CD14-positive monocyte (primary cell): Measurements from ENCODE around the gene PPT1. TPM values are rescaled to one million over a fixed set of nuclear protein-coding genes. Genes with fewer than 3 reads are reported as not detected.

Source experiments
- DNase-seq, 3 donors: peaks; one replicate each; pipeline ENCODE4 v3.0.0-alpha.2; 2011 to 2022
- H2AFZ ChIP-seq: 2 replicates; pipeline ENCODE4 v1.6.0; 2012; ENCODE audit warnings: mild to moderate bottlenecking, low read depth, low read length, inconsistent platforms; ENCODE audit not compliant: insufficient read depth, poor library complexity, severe bottlenecking
- H3K27ac ChIP-seq, 2 donors: 1 replicate in 1 of 2; 2 replicates in 1 of 2; pipeline ENCODE4 v1.5.1; 2012 to 2013; ENCODE audit warnings: low read length in 2 of 2, control low read depth in 1 of 2, inconsistent platforms in 1 of 2, low read depth in 1 of 2, mild to moderate bottlenecking in 1 of 2
- H3K27me3 ChIP-seq, 2 donors: one replicate each; pipeline versions ENCODE4 v1.6.0 to v1.6.1; 2011 to 2013; ENCODE audit warnings: low read length in 2 of 2; ENCODE audit not compliant: control insufficient read depth in 2 of 2, insufficient read depth in 2 of 2
- H3K36me3 ChIP-seq, 2 donors: replicated peaks in 1 of 2; 1 replicate in 1 of 2; 2 replicates in 1 of 2; pipeline versions ENCODE4 v1.5.1 to v1.6.1; 2012 to 2013; ENCODE audit warnings: low read length in 2 of 2, control low read depth in 1 of 2, inconsistent platforms in 1 of 2, mild to moderate bottlenecking in 1 of 2; ENCODE audit not compliant: insufficient read depth in 2 of 2, control insufficient read depth in 1 of 2
- H3K4me1 ChIP-seq, 2 donors: 1 replicate in 1 of 2; 2 replicates in 1 of 2; pipeline versions ENCODE4 v1.5.1 to v1.6.1; 2012 to 2013; ENCODE audit warnings: low read length in 2 of 2, control low read depth in 1 of 2, inconsistent platforms in 1 of 2, mild to moderate bottlenecking in 1 of 2, moderate library complexity in 1 of 2; ENCODE audit not compliant: insufficient read depth in 2 of 2, control insufficient read depth in 1 of 2
- H3K4me2 ChIP-seq: replicated peaks from 2 replicates; pipeline ENCODE3; 2012; ENCODE audit warnings: low read length, moderate library complexity, mild to moderate bottlenecking; ENCODE audit not compliant: poor library complexity, severe bottlenecking; ENCODE audit errors: extremely low read depth
- H3K4me3 ChIP-seq, 3 experiments: fragments of 200-600 bp in 1 of 3; sonication (generic) in 1 of 3; replicated peaks in 1 of 3; 1 replicate in 2 of 3; 2 replicates in 1 of 3; pipeline ENCODE4 v1.5.1; 2011 to 2013; ENCODE audit warnings: low read length in 3 of 3, mild to moderate bottlenecking in 3 of 3, control low read depth in 2 of 3, low read depth in 2 of 3, inconsistent platforms in 1 of 3, moderate library complexity in 1 of 3
- H3K79me2 ChIP-seq: 2 replicates; pipeline ENCODE4 v1.6.0; 2012; ENCODE audit warnings: mild to moderate bottlenecking, control low read depth, inconsistent platforms, low read length, moderate library complexity; ENCODE audit not compliant: insufficient read depth
- H3K9ac ChIP-seq: 2 replicates; pipeline ENCODE4 v1.6.0; 2017; ENCODE audit warnings: low read length, mild to moderate bottlenecking; ENCODE audit not compliant: insufficient read depth, poor library complexity, severe bottlenecking
- H3K9me3 ChIP-seq, 2 donors: replicated peaks in 1 of 2; 1 replicate in 1 of 2; 2 replicates in 1 of 2; pipeline versions ENCODE4 v1.5.1 to v1.6.1; 2012 to 2013; ENCODE audit warnings: low read length in 2 of 2, control low read depth in 1 of 2; ENCODE audit not compliant: control insufficient read depth in 1 of 2, insufficient read depth in 1 of 2
- H4K20me1 ChIP-seq: 2 replicates; pipeline ENCODE4 v1.6.0; 2012; ENCODE audit warnings: mild to moderate bottlenecking, low read length, control low read depth, moderate library complexity; ENCODE audit not compliant: insufficient read depth
- H3K27ac Mint-ChIP-seq, 7 donors: one replicate each; pipeline ENCODE4 v1.8.0; 2020; ENCODE audit warnings: mild to moderate bottlenecking in 7 of 7, mixed read lengths in 7 of 7, moderate library complexity in 6 of 7, inconsistent platforms in 2 of 7
- H3K27me3 Mint-ChIP-seq, 3 donors: one replicate each; pipeline ENCODE4 v1.8.0; 2021 to 2022; ENCODE audit warnings: low read depth in 3 of 3, mild to moderate bottlenecking in 3 of 3, mixed read lengths in 3 of 3, moderate library complexity in 3 of 3, inconsistent platforms in 1 of 3
- H3K36me3 Mint-ChIP-seq, 2 donors: one replicate each; pipeline ENCODE4 v1.8.0; 2020; ENCODE audit warnings: mixed read lengths in 2 of 2, inconsistent platforms in 1 of 2, mild to moderate bottlenecking in 1 of 2
- H3K4me1 Mint-ChIP-seq: one replicate; pipeline ENCODE4 v1.8.0; 2020; ENCODE audit warnings: mild to moderate bottlenecking, mixed read lengths
- H3K4me3 Mint-ChIP-seq, 2 donors: one replicate each; pipeline ENCODE4 v1.8.0; 2020; ENCODE audit warnings: mild to moderate bottlenecking in 2 of 2, mixed read lengths in 2 of 2, moderate library complexity in 1 of 2
- H3K9me3 Mint-ChIP-seq, 7 donors: one replicate each; pipeline ENCODE4 v1.8.0; 2020 to 2022; ENCODE audit warnings: mixed read lengths in 7 of 7, mild to moderate bottlenecking in 6 of 7, moderate library complexity in 6 of 7, inconsistent platforms in 2 of 7
- WGBS: methylation state at CpG from one replicate; pipeline ENCODE4 v1.1.5; 2013; ENCODE audit warnings: missing lambda C conversion rate; ENCODE audit not compliant: insufficient coverage; 5-methylcytosine and 5-hydroxymethylcytosine counted together
- intact Hi-C, 2 donors: fragments of 100-400 bp; cut with micrococcal nuclease; formaldehyde crosslinking; loops; one replicate each; pipeline versions ENCODE4 v1.15.0 to v1.15.1; 2023
- polyA plus RNA-seq, 3 donors: library from polyadenylated mRNA; depleted of rRNA in 1 of 3; unstranded in 2 of 3; stranded (reverse) in 1 of 3; fragments of 300-500 nt in 2 of 3; fragments of >200 nt in 1 of 3; fragmentation: Illumina TruSeq in 2 of 3; gene quantifications; 1 replicate in 2 of 3; 2 replicates in 1 of 3; pipeline ENCODE4 v1.2.3, GENCODE V29; 2012 to 2021
- TF ChIP-seq, protein P1 (sequence below): fragments of 200-600 bp; IDR thresholded peaks from one replicate; pipeline ENCODE4 v1.8.0; 2022; ENCODE audit warnings: antibody characterized with exemption, mild to moderate bottlenecking

The PPT1 gene
- polyA plus RNA-seq, 3 donors = 166 to 1,143 (median 658) TPM

GRCh38 chr1:40050863-40051262 lies 46.2 kb downstream of the PPT1 start:
- H3K27me3 ChIP-seq = no peaks in the 10 kb centered on the region
- peak overlapping the region in 1 of 2 donors; percentile 65 for H3K27ac ChIP-seq
- Mint-ChIP-seq H3K27ac (peak overlapping the region; percentile 30 to 90 (median 70)), H3K9me3 (no peaks in the 10 kb centered on the region), H3K36me3 (peaks cover 36 to 75% of the 10 kb centered on the region in 2 donors), H3K4me3 (peak overlapping the region in 1 of 2 donors; percentile 47), H3K4me1 (peaks cover 88% of the 10 kb centered on the region), H3K27me3 (no peaks in the 10 kb centered on the region)
- peak overlapping the region; percentile 43 for H3K4me2 ChIP-seq
- H3K4me3 ChIP-seq = peak overlapping the region in 1 of 3 experiments; percentile 49
- no peaks in the 10 kb centered on the region for H3K9me3 ChIP-seq
- intact Hi-C loops = no loop called here
- H3K9ac ChIP-seq = no peak overlapping the region
- H2AFZ ChIP-seq = no peak overlapping the region
- peaks cover 100% of the 10 kb centered on the region for H4K20me1 ChIP-seq
- H3K4me1 ChIP-seq = peaks cover 83 to 95% of the 10 kb centered on the region in 2 donors
- TF ChIP-seq, protein P1, sequence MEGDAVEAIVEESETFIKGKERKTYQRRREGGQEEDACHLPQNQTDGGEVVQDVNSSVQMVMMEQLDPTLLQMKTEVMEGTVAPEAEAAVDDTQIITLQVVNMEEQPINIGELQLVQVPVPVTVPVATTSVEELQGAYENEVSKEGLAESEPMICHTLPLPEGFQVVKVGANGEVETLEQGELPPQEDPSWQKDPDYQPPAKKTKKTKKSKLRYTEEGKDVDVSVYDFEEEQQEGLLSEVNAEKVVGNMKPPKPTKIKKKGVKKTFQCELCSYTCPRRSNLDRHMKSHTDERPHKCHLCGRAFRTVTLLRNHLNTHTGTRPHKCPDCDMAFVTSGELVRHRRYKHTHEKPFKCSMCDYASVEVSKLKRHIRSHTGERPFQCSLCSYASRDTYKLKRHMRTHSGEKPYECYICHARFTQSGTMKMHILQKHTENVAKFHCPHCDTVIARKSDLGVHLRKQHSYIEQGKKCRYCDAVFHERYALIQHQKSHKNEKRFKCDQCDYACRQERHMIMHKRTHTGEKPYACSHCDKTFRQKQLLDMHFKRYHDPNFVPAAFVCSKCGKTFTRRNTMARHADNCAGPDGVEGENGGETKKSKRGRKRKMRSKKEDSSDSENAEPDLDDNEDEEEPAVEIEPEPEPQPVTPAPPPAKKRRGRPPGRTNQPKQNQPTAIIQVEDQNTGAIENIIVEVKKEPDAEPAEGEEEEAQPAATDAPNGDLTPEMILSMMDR = no peak
- peaks cover 100% of the 10 kb centered on the region for H3K79me2 ChIP-seq
- peaks cover 14 to 49% of the 10 kb centered on the region in 2 donors for H3K36me3 ChIP-seq
- DNase-seq = peak; percentile 44 to 64 (median 58)
- 11% methylated on average over 1 of the region's 3 CpGs for WGBS

DNA sequence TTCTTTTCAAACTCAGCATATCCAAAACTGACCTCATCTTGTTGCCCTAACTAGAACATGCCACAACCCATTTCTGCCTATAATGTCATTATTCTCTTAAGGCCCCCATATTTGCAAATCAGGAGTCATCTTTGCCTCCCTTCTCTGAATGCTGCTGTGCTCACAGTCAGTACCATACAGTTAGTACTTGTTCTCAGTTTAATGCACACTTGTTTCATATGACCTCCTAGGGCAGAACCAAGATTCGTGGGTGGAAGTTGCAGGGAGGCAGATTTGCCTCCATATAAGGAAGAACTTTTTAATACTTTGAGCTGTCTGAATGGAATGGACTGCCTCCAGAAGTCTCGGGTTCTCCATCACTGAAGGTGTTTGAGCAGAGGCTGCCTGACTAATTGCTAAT lies 47.3 kb downstream of the PPT1 start:
- H2AFZ ChIP-seq = no peak overlapping the region
- TF ChIP-seq, protein P1 = no peak
- H3K4me1 ChIP-seq = peaks cover 86 to 96% of the 10 kb centered on the region in 2 donors
- H3K36me3 ChIP-seq = peaks cover 15 to 52% of the 10 kb centered on the region in 2 donors
- Mint-ChIP-seq H3K27me3 (no peaks in the 10 kb centered on the region), H3K4me1 (peaks cover 88% of the 10 kb centered on the region), H3K9me3 (no peaks in the 10 kb centered on the region), H3K4me3 (peak overlapping the region in 1 of 2 donors; percentile 1), H3K27ac (peak overlapping the region in 6 of 7 donors; percentile 57 to 90 (median 76)), H3K36me3 (peaks cover 31 to 70% of the 10 kb centered on the region in 2 donors)
- peak overlapping the region; percentile 3 for H3K4me2 ChIP-seq
- no peak for DNase-seq
- WGBS = 50% methylated on average over 2 of the region's 2 CpGs
- peak overlapping the region in 1 of 2 donors; percentile 65 for H3K27ac ChIP-seq
- peaks cover 100% of the 10 kb centered on the region for H4K20me1 ChIP-seq
- intact Hi-C loops = no loop called here
- peaks cover 100% of the 10 kb centered on the region for H3K79me2 ChIP-seq
- no peak overlapping the region for H3K9ac ChIP-seq
- no peaks in the 10 kb centered on the region for H3K27me3 ChIP-seq
- peak overlapping the region in 1 of 3 experiments; percentile 2 for H3K4me3 ChIP-seq
- H3K9me3 ChIP-seq = no peaks in the 10 kb centered on the region
